CD4-positive, alpha-beta T cell treated with Interleukin-2 at 100 ng/mL for 4 hours (primary cell): Measurements from ENCODE around the gene CACNA1B.
"Not testable (repeated sequence)": the region's sequence is repeated elsewhere in the genome, so short reads cannot be mapped to it uniquely, and the experiment has no call there.

Experiments used
- DNase-seq: peaks from one replicate; pipeline ENCODE4 v3.0.0-alpha.2; 2020; ENCODE audit warnings: low spot score

Gene CACNA1B

DNA sequence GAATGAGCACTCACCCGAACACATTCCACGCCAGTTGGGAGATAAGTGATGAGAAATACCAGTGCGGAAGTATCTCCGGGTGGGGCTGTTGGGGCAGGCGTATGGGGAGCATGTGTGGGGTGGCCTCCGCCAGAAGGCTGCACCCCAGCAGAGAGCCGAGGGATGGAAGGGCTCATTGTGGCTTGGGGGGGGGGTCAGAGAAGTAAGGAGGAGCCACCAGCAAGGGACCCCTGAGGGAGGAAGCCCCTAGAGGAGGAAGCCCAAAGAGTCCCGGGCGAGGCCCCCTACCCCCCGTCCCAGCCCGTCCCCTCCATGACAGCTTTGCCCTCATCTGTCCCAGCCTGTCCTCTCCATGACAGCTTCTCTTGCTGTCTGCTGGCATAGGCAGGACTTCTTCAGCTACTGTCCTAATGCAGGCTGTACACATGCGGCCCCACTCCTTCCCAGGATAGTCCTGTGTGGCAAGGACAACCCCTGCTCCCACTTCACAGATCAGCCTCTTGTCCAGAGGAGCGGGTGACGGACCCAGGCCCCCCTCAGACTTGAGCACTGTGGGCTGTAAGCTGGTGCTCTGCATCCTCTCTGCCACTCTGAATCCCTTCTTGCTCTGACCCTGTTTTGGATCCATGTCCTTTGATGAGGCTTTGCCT is 239.6 kb downstream of the CACNA1B start:
- no peak for DNase-seq

DNA sequence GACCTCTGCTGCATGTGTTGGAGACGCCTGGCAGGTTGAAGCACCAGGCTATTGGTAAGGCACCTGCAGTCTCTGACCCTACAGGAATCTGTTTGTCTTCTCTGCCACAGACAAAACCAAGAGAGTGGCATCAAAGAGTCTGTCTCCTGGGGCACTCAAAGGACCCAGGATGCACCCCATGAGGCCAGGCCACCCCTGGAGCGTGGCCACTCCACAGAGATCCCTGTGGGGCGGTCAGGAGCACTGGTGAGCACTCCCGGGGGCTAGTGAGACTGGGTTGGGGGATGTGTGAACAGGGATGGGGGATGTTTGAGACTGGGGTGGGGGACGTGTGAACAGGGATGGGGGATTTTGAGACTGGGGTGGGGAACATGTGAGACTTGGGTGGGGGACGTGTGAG is 240.3 kb downstream of the CACNA1B start:
- DNase-seq = no peak

GRCh38 chr9:138118601-138119071 is 241.1 kb downstream of the CACNA1B start:
- DNase-seq = no peak

- DNase-seq = no peak
These were observed 241.8 kb downstream of the CACNA1B start for GRCh38 chr9:138119202-138120027.

GRCh38 chr9:138120072-138120471 is 242.5 kb downstream of the CACNA1B start:
- no peak for DNase-seq

DNA sequence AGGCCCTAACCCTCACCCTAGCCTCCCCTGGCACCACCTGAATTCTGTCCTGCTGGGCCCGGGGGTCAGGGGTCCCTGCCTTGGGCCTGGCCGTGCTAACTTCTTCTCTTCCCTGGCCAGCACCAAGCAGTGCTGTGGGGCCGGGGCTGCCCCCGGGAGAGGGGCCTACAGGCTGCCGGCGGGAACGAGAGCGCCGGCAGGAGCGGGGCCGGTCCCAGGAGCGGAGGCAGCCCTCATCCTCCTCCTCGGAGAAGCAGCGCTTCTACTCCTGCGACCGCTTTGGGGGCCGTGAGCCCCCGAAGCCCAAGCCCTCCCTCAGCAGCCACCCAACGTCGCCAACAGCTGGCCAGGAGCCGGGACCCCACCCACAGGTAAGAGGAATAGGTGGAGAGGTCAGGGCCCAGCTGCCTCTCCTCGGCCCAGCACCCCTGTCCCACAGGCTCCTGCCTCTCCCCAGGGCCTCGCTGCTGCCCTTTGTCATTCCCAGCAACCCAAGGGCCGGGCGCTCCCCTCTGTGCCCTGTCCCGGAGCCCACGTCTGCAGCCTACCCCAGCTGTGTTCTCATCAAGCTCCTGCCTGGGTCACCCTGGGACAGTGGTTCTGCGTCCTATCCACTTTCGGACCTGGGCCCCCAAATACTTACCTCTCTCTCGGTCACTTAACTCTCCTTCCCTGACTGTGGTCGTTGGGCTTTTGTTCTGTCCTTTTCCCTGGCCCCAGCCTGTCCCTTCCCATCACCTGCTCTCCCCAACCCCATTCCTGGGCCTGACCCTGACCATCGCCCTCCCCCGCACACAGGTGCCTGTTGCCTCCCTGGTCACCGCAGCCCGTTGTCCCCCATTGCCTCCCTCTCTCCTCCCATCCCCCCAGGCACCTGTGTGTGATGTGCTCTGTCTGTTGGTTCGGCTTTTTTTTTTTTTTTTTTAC is 243.2 kb downstream of the CACNA1B start:
- DNase-seq = no peak

- DNase-seq = no peak
These were observed 244.0 kb downstream of the CACNA1B start for GRCh38 chr9:138121438-138122050.

GRCh38 chr9:138122201-138122600 is 244.6 kb downstream of the CACNA1B start:
- DNase-seq = no peak

GRCh38 chr9:138122676-138123075 is 245.1 kb downstream of the CACNA1B start:
- DNase-seq = no peak

DNA sequence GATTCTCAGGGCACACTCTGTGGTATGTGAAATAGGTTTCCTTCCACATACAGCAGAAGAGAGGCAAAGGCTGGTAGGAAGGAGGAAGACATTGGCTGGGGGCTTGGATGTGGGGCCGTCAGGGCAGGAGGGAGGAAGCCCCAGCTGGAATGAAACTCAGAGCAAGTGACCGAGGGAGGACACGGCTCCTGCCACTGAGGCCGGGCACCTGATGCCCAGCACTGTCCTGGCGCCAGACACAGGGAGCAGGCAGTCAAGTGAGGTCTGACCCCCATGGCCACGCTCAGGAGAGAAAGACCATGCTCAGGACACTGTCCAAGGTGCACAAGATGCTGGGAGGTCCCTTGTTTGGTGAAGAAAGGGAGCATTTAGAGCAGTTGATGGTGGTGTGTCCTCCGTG is 245.5 kb downstream of the CACNA1B start:
- DNase-seq = no peak

- DNase-seq = not testable (repeated sequence)
These were observed 248.7 kb downstream of the CACNA1B start for GRCh38 chr9:138126090-138126857.

DNA sequence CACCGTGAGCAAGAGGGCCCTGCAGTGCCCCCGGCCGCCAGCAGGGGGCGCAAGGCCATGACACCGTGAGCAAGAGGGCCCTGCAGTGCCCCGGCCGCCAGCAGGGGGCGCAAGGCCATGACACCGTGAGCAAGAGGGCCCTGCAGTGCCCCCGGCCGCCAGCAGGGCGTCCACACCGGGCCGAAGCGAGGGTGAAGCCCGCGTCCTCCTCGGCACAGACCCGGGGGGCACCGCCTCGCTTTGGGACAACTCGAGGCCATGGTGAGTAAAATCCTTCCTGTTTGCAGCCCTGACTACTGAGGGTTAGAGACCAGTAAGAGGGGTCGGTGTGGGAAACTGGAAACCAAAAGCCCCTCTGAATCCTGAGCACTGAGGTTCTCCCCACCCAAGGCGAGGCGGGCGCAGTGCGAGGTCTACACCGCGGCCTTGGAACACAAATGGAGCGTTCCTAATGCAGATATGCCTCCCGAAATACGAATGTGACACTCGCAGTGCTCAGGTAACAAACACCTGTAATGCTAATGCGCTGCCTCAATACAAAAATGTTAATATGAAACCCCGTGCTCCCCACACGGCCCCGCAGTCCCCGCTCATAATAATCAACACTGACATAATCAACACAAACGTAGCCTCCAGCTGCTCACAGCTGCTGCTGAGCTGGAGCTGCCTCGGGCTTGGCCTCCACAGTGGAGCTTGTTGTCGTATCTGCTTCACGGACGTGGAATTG is 249.4 kb downstream of the CACNA1B start:
- peak; percentile 1 for DNase-seq

DNA sequence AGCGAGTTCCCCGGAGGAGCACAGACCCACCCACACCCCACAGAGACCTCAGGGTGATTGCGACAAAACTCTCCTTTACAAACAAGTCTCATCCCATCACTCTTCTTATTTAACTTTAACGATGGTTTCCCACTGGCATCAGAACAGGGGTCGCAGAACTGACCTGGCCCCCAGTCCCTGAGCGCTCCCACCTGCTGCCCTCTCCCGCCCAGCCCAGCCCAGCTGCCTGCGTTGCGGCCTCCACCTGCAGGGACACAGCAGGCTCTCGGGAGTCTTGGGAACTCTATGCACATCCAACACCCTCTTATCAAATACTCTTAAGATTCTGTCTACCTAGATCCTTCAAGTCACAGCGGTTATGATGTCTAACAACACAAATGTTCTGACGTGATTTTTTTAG is 250.4 kb downstream of the CACNA1B start:
- DNase-seq = not testable (repeated sequence)

DNA sequence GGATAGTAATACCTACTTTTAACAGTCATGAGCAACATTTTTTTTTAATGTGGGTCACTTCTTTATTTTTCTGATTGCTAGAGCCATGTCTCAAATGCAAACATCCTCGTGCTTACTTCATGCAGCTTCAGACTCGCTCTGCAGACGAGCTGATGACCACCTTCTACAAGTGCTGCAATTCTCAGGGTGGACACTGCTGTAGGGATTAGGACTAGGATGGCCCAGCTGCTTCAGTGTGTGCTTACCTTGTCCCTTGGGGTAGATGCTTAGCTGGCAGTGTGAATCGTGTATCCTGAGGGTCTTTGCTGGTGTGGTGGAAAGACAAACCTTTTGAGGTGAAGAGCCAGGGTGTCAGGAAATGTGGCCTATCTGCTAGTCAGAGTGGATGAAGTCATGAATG is 251.7 kb downstream of the CACNA1B start:
- not testable (repeated sequence) for DNase-seq

DNA sequence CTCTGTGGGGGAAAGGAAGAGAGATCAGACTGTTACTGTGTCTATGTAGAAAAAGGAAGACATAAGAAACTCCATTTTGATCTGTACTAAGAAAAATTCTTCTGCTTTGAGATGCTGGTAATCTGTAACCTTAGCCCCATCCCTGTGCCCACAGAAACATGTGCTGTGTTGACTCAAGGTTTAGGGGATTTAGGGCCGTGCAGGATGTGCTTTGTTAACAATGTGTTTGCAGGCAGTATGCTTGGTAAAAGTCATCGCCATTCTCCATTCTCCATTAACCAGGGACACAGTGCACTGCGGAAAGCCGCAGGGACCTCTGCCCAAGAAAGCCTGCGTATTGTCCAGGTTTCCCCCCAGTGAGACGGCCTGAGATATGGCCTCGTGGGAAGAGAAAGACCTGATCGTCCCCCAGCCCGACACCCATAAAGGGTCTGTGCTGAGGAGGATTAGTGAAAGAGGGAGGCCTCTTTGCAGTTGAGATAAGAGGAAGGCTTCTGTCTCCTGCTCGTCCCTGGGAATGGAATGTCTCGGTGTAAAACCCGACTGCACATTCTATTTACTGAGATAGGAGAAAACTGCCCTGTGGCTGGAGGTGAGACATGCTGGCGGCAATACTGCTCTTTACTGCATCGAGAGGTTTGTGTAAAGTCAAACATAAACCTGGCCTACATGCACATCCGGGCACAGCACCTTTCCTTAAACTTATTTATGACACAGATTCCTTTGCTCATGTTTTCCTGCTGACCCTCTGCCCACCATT is 255.5 kb downstream of the CACNA1B start:
- DNase-seq = not testable (repeated sequence)

- not testable (repeated sequence) for DNase-seq
These were observed 257.0 kb downstream of the CACNA1B start for GRCh38 chr9:138134581-138134980.

GRCh38 chr9:138139096-138139495 is 261.5 kb downstream of the CACNA1B start:
- not testable (repeated sequence) for DNase-seq

GRCh38 chr9:138140980-138141379 is 263.4 kb downstream of the CACNA1B start:
- DNase-seq = not testable (repeated sequence)

GRCh38 chr9:138142528-138143244 is 265.1 kb downstream of the CACNA1B start:
- DNase-seq = not testable (repeated sequence)
